Epithelial cell of esophagus (primary cell): Measurements from ENCODE around the gene PTHLH.

ENCODE experiments used
- DNase-seq: peaks from one replicate; pipeline ENCODE4 v3.0.0; 2010; ENCODE audit warnings: low read depth
- H3K4me3 ChIP-seq: 2 replicates; pipeline ENCODE4 v1.5.1; 2011; ENCODE audit warnings: mild to moderate bottlenecking, low read length, control low read depth
- CTCF ChIP-seq: IDR thresholded peaks from 2 replicates; pipeline ENCODE4 v1.5.1; 2011; ENCODE audit warnings: low read depth, mild to moderate bottlenecking, low read length, control low read depth, inconsistent platforms; ENCODE audit not compliant: insufficient read depth; ENCODE audit errors: missing control alignments

The PTHLH gene

GRCh38 chr12:28012333-28012918 lies 39.9 kb upstream of the PTHLH start:
- no peak for TF ChIP-seq CTCF
- DNase-seq: no peak
- H3K4me3 ChIP-seq: no peak overlapping the region

GRCh38 chr12:28010036-28010435 lies 37.5 kb upstream of the PTHLH start:
- no peak for TF ChIP-seq CTCF
- H3K4me3 ChIP-seq: no peak overlapping the region
- DNase-seq: no peak

DNA sequence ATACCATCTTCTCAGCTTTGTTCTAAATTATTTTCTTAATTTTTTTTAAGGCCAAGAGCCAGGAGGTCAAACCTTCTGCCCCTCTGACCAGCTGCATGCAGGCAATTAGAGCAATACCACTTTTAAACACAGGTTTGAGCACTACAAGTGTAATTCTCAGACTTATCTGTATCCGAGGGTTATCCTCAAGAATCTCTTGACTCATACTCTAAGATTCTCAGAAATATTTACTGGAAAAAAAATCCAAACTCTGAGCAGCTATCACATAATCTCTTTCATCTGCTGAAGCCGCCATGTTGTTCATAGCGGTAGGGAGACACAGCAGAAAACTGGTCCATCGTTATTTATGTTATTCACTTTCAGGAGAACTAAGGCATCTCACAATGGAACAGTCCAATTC lies 27.4 kb upstream of the PTHLH start:
- TF ChIP-seq CTCF: no peak
- H3K4me3 ChIP-seq: no peak overlapping the region
- DNase-seq: no peak

DNA sequence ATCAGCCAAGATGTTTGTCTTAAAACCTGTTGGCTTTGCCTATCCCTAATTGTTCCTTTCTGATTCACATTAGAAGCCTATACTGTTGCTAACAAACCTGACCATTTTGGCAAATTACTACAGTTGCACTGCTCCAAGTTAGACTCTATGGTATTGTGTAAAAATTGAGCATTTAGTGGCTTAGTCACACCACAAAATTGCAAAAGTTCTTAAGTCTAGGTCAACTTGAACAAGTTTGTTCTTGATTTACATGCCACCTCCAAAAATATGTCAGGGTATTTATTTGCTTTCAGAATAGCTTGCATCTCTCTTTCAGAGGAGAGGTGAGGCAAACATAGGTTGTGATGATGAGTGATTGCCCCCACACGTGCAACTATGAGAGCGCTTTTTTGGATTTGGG lies 27.0 kb upstream of the PTHLH start:
- no peak for TF ChIP-seq CTCF
- no peak overlapping the region for H3K4me3 ChIP-seq
- peak; percentile 97 for DNase-seq

GRCh38 chr12:27998658-27999057 lies 26.1 kb upstream of the PTHLH start:
- TF ChIP-seq CTCF: no peak
- no peak for DNase-seq
- H3K4me3 ChIP-seq: no peak overlapping the region

- no peak overlapping the region for H3K4me3 ChIP-seq
- TF ChIP-seq CTCF: no peak
- no peak for DNase-seq
Measured at GRCh38 chr12:27998170-27998569, 25.6 kb upstream of the PTHLH start.

DNA sequence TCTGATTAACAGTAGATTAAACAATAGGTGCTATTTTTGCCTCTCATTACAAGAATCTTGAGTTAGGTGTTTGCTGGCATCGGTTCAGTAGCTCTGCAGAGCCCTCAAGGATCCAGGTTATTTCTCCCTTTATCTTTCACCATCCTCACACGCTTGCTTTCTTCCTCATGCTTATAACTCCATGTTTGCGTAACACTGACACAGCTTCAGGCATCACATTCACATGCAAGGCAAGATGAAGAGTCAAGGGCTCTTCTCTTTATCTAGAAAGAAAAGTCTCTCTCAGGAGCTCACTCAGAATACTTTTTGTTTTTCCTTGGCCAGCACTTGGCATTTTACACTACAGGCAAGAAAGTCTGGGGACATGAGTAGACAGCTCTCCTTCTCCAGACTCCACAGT lies 24.2 kb upstream of the PTHLH start:
- no peak overlapping the region for H3K4me3 ChIP-seq
- TF ChIP-seq CTCF: no peak
- peak; percentile 66 for DNase-seq
